GM12874 (cell line): ENCODE data around the gene BNIP3.

Experiments
- TF ChIP-seq, protein P1 (sequence below): IDR thresholded peaks from 2 replicates; pipeline ENCODE4 v1.5.1; 2011; ENCODE audit warnings: low read depth, mild to moderate bottlenecking, control low read depth, low read length, moderate library complexity; ENCODE audit not compliant: insufficient read depth

BNIP3 gene

DNA sequence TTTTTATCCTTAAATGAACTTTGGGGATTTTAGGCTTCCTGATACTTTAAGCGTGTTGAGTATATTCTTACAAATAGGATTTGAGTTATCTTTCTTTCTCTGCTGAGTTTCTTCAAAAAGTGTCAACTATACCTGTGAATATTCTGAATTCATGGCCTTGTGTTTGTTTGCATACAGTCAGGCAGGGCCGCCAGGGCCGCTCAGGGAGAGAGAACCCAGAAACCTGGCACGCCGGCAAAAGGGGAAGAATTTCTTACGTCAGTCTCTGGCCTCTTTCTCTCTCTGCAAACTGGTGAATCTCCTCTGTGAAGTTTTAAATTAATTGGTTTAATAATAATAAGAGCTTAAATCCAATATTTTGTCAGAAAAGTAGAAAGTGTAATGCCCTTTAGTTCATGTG is 29.3 kb upstream of the BNIP3 start:
- TF ChIP-seq, protein P1, sequence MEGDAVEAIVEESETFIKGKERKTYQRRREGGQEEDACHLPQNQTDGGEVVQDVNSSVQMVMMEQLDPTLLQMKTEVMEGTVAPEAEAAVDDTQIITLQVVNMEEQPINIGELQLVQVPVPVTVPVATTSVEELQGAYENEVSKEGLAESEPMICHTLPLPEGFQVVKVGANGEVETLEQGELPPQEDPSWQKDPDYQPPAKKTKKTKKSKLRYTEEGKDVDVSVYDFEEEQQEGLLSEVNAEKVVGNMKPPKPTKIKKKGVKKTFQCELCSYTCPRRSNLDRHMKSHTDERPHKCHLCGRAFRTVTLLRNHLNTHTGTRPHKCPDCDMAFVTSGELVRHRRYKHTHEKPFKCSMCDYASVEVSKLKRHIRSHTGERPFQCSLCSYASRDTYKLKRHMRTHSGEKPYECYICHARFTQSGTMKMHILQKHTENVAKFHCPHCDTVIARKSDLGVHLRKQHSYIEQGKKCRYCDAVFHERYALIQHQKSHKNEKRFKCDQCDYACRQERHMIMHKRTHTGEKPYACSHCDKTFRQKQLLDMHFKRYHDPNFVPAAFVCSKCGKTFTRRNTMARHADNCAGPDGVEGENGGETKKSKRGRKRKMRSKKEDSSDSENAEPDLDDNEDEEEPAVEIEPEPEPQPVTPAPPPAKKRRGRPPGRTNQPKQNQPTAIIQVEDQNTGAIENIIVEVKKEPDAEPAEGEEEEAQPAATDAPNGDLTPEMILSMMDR, result no peak

- TF ChIP-seq, protein P1, result no peak
These were observed 28.8 kb upstream of the BNIP3 start for GRCh38 chr10:132010483-132010882.

- TF ChIP-seq, protein P1, result no peak
These were observed 27.9 kb upstream of the BNIP3 start for GRCh38 chr10:132009575-132009974.

- TF ChIP-seq, protein P1, result no peak
These were observed 26.0 kb upstream of the BNIP3 start for GRCh38 chr10:132007681-132008080.

DNA sequence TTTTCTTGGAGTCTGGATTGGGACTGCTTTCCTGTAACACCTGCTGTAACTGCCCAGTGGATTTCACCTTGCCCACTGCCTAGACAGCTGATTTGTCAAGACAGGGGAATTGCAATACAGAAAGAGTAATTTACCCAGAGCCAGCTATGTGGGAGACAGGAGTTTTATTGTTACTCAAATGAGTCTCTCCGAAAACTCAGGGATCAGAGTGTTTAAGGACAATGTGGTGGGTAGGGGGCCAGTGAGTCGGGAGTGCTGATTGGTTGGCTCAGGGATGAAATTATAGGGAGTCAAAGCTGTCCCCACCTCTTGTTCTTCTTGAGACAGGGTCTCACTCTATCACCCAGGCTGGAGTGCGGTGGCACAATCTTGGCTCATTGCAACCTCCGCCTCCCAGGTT is 25.2 kb upstream of the BNIP3 start:
- TF ChIP-seq, protein P1, result no peak

- TF ChIP-seq, protein P1, result no peak
These were observed 23.4 kb upstream of the BNIP3 start for GRCh38 chr10:132005147-132005546.

DNA sequence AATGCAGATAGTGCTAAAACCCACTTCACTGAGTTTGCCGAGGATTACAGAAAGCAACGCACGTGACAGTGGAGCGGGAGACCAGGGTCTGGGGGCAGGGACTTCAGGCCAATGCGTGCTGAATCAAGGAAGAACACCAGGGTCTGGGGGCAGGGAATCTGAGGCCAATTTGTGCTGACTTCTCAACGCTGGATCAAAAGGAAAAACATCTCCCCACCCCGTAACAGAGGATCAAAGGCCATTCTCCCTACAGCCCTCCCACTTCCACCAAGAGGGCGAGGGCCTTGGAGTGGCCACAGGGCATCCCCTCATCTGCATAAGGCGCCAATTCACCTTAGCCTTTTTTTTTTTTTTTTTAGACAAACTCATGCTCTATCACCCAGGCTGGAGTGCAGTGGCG is 22.3 kb upstream of the BNIP3 start:
- TF ChIP-seq, protein P1, result no peak
